Measurements from ENCODE around the gene FBXW7. TPM values are rescaled to one million over a fixed set of nuclear protein-coding genes. Genes with fewer than 3 reads are reported as not detected.

FBXW7 gene
- total and polyA plus RNA-seq, 2 of the 13 experiments (the other 11 are each of a cell fraction or from before 2014, with no cell fraction given): 5.0 to 40.9 TPM

GRCh38 chr4:152556834-152557233, 20.9 kb upstream of the FBXW7 start (continued):
- TF ChIP-seq EHMT2 (IDR thresholded peaks at IDR 0.05; ENCODE audit: borderline replicate concordance, low read depth, low read length) (no peak), FUBP1 (CRISPR knock-in tag; IDR thresholded peaks at IDR 0.05; ENCODE audit: borderline replicate concordance) (no peak)

DNA sequence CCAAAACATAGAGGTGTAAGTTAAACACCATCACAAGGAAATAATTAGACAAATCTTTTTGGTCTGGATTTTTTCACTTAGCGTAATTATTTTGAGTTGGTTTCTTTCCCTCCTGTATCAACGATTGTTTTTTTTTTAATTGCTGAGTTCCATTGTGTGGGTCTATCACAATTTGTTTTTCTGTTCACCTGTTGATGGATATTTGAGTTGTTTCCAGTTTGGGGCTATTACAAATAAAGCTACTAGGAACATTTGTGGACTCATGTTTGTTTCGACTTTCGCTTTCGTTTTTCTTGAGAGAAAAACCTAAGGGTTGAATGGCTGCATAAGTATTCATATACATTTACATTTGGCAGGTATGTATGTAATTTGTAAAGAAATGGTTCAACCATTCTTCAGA, 20.4 kb upstream of the FBXW7 start:
- 54% methylated on average over 5 of the region's 5 CpGs for WGBS (ENCODE audit: low lambda C conversion rate)
- POLR2A ChIA-PET: no interaction called here
- H3K9ac ChIP-seq (ENCODE audit: insufficient read depth, low read depth, low read length): peak overlapping the region; percentile 28; the same call in 1 of the 2 replicates
- H3K4me2 ChIP-seq (ENCODE audit: low read depth, low read length): peak overlapping the region; percentile 50
- no peaks in the 10 kb centered on the region for H3K9me3 ChIP-seq (ENCODE audit: low read length)
- no peaks in the 10 kb centered on the region for H4K20me1 ChIP-seq (ENCODE audit: insufficient read depth, low read length)
- H3K27ac ChIP-seq (ENCODE audit: extremely low read length, insufficient read depth, low read length): no peak overlapping the region
- FAIRE-seq (no peak), DNase-seq (ENCODE audit: low spot score) (no peak), ATAC-seq (no peak)
- H3K4me3 ChIP-seq (replicated peaks in 1 of 3; ENCODE audit: insufficient read depth in 1 of 3, low read depth in 2 of 3, low read length in 3 of 3): peak overlapping the region; percentile 46 to 49 (median 46); a peak in 5 of 6 replicates
- H2AFZ ChIP-seq (ENCODE audit: low read length): peak overlapping the region; percentile 96
- H3K79me2 ChIP-seq (ENCODE audit: insufficient read depth, low read length): no peaks in the 10 kb centered on the region
- in situ Hi-C loops (cut with HindIII; ENCODE audit: extremely low pct_ligation_motif_present, low pct_unique_long_range_greater_than_20kb): no loop called here
- peaks cover 0 to 3% of the 10 kb centered on the region in 2 experiments; a peak in 2 of 5 replicates for H3K27me3 ChIP-seq (ENCODE audit: control insufficient read depth in 1 of 2, insufficient read depth in 2 of 2, low read length in 2 of 2)
- H3K36me3 ChIP-seq (replicated peaks in 1 of 2; ENCODE audit: control insufficient read depth in 1 of 2, insufficient read depth in 2 of 2, low read length in 2 of 2): no peaks in the 10 kb centered on the region
- no peaks in the 10 kb centered on the region for H3K4me1 ChIP-seq (ENCODE audit: insufficient read depth, low read length)
- BruUV-seq (replicated peaks): no TSS peak
- CTCF ChIA-PET (ENCODE audit: low intra/inter-chr PET ratio, low total read pairs): no interaction called here
- intact Hi-C loops (cut with micrococcal nuclease; ENCODE audit: unreplicated experiment): loop anchor here (2.0 kb wide), 1 partner anchor 19 kb away; no protein-coding TSS in a partner anchor
- TF ChIP-seq HNF4A (CRISPR knock-in tag; IDR thresholded peaks at IDR 0.05) (no peak), IRF2 (CRISPR knock-in tag; IDR thresholded peaks at IDR 0.05) (peak; percentile 29; the same call in 1 of the 2 replicates)
- TF ChIP-seq, protein P1, sequence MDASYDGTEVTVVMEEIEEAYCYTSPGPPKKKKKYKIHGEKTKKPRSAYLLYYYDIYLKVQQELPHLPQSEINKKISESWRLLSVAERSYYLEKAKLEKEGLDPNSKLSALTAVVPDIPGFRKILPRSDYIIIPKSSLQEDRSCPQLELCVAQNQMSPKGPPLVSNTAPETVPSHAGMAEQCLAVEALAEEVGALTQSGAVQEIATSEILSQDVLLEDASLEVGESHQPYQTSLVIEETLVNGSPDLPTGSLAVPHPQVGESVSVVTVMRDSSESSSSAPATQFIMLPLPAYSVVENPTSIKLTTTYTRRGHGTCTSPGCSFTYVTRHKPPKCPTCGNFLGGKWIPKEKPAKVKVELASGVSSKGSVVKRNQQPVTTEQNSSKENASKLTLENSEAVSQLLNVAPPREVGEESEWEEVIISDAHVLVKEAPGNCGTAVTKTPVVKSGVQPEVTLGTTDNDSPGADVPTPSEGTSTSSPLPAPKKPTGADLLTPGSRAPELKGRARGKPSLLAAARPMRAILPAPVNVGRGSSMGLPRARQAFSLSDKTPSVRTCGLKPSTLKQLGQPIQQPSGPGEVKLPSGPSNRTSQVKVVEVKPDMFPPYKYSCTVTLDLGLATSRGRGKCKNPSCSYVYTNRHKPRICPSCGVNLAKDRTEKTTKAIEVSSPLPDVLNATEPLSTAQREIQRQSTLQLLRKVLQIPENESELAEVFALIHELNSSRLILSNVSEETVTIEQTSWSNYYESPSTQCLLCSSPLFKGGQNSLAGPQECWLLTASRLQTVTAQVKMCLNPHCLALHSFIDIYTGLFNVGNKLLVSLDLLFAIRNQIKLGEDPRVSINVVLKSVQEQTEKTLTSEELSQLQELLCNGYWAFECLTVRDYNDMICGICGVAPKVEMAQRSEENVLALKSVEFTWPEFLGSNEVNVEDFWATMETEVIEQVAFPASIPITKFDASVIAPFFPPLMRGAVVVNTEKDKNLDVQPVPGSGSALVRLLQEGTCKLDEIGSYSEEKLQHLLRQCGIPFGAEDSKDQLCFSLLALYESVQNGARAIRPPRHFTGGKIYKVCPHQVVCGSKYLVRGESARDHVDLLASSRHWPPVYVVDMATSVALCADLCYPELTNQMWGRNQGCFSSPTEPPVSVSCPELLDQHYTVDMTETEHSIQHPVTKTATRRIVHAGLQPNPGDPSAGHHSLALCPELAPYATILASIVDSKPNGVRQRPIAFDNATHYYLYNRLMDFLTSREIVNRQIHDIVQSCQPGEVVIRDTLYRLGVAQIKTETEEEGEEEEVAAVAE (CRISPR knock-in tag; IDR thresholded peaks at IDR 0.05; ENCODE audit: borderline replicate concordance): no peak

All from HepG2 (cell line).